Endothelial cell of umbilical vein (primary cell): Measurements from ENCODE around the gene FAM210B. TPM values are rescaled to one million over a fixed set of nuclear protein-coding genes. Genes with fewer than 3 reads are reported as not detected.

Experiments
- BruUV-seq: library from RNA; stranded (reverse); fragments of 400-500 nt; replicated peaks from 2 replicates; lab custom pipeline; 2021; lab: Mats Ljungman, UMichigan
- CTCF ChIA-PET: fragments of 300-600, 350-600 bp; sonication (Branson Sonifier 250); formaldehyde crosslinking; loops from one replicate; lab custom pipeline; 2021; ENCODE audit warnings: antibody characterized with exemption, inconsistent platforms; lab: Charles Lee
- POLR2A ChIA-PET: fragments of 300-600, 350-600 bp; sonication (Branson Sonifier 250); formaldehyde crosslinking; loops from one replicate; lab custom pipeline; 2021; ENCODE audit warnings: antibody characterized with exemption, inconsistent platforms; lab: Charles Lee
- DNase-seq: peaks from one replicate; pipeline ENCODE4 v3.0.0-alpha.2; 2011; ENCODE audit warnings: low read depth, low spot score
- FAIRE-seq: peaks from 2 replicates; lab custom pipeline; 2011; peaks lifted over from hg19 to GRCh38; lab: Jason Lieb, UNC
- H2AFZ ChIP-seq: 2 replicates; pipeline ENCODE4 v1.6.0; 2012; ENCODE audit warnings: low read depth, low read length, control low read depth, inconsistent platforms
- H3K27ac ChIP-seq: 2 replicates; pipeline ENCODE4 v1.5.1; 2011; ENCODE audit warnings: low read depth, mild to moderate bottlenecking, control low read depth, low read length, moderate library complexity; ENCODE audit not compliant: insufficient read depth
- H3K27me3 ChIP-seq, 2 experiments: 2 replicates each; pipeline versions ENCODE4 v1.6.0 to v1.6.1; 2011; ENCODE audit warnings: low read length in 2 of 2, mixed read lengths in 1 of 2; ENCODE audit not compliant: control insufficient read depth in 2 of 2, insufficient read depth in 2 of 2
- H3K36me3 ChIP-seq, 2 experiments: 2 replicates in 1 of 2; 3 replicates in 1 of 2; pipeline ENCODE4 v1.5.1; 2011; ENCODE audit warnings: low read length in 2 of 2, mild to moderate bottlenecking in 1 of 2, moderate library complexity in 1 of 2; ENCODE audit not compliant: control insufficient read depth in 2 of 2, insufficient read depth in 2 of 2; ENCODE audit errors: extremely low read depth in 1 of 2
- H3K4me1 ChIP-seq: 3 replicates; pipeline ENCODE4 v1.5.1; 2011; ENCODE audit warnings: mild to moderate bottlenecking, low read length; ENCODE audit not compliant: control insufficient read depth, insufficient read depth; ENCODE audit errors: extremely low read depth
- H3K4me2 ChIP-seq: 2 replicates; pipeline ENCODE4 v1.6.1; 2011; ENCODE audit warnings: low read length, control low read depth, mixed read lengths; ENCODE audit not compliant: insufficient read depth
- H3K4me3 ChIP-seq, 3 experiments: fragments of 200-600 bp in 1 of 3; sonication (generic), shearing (Covaris generic) in 1 of 3; replicated peaks in 1 of 3; 2 replicates each; pipeline ENCODE4 v1.5.1; 2011 to 2016; ENCODE audit warnings: control low read depth in 3 of 3, low read length in 3 of 3, mild to moderate bottlenecking in 2 of 3, inconsistent platforms in 1 of 3, low read depth in 1 of 3, moderate library complexity in 1 of 3; ENCODE audit not compliant: insufficient read depth in 1 of 3
- H3K79me2 ChIP-seq: 2 replicates; pipeline ENCODE4 v1.6.0; 2012; ENCODE audit warnings: low read length, inconsistent platforms; ENCODE audit not compliant: control insufficient read depth, insufficient read depth
- H3K9ac ChIP-seq: replicated peaks from 2 replicates; pipeline ENCODE3; 2011; ENCODE audit warnings: low read length, control low read depth; ENCODE audit not compliant: insufficient read depth; ENCODE audit errors: extremely low read depth
- H3K9me1 ChIP-seq: replicated peaks from 3 replicates; pipeline ENCODE4 v1.6.0; 2011; ENCODE audit warnings: mild to moderate bottlenecking, low read length; ENCODE audit not compliant: control insufficient read depth, insufficient read depth; ENCODE audit errors: extremely low read depth
- H3K9me3 ChIP-seq: replicated peaks from 2 replicates; pipeline ENCODE4 v1.5.1; 2012; ENCODE audit warnings: low read length, inconsistent platforms; ENCODE audit not compliant: control insufficient read depth, insufficient read depth
- H4K20me1 ChIP-seq: replicated peaks from 2 replicates; pipeline ENCODE3; 2011; ENCODE audit warnings: mild to moderate bottlenecking, low read length; ENCODE audit not compliant: control insufficient read depth, insufficient read depth; ENCODE audit errors: extremely low read depth
- CTCF ChIP-seq, 2 donors: IDR thresholded peaks; 1 replicate in 1 of 2; 2 replicates in 1 of 2; pipeline ENCODE4 v1.5.1; 2011; ENCODE audit warnings: low read length in 2 of 2, mild to moderate bottlenecking in 2 of 2, moderate library complexity in 2 of 2, control low read depth in 1 of 2, inconsistent platforms in 1 of 2, low read depth in 1 of 2; ENCODE audit not compliant: insufficient read depth in 1 of 2; ENCODE audit errors: extremely low read depth in 1 of 2
- EZH2 ChIP-seq: IDR thresholded peaks from 2 replicates; pipeline ENCODE4 v1.6.1; 2012; ENCODE audit warnings: borderline replicate concordance, low read depth, mild to moderate bottlenecking, moderate library complexity, low read length, inconsistent platforms; ENCODE audit not compliant: severe bottlenecking
- FOS ChIP-seq: IDR thresholded peaks from 2 replicates; pipeline ENCODE4 v1.6.1; 2011; ENCODE audit warnings: mild to moderate bottlenecking, low read length, moderate library complexity, borderline replicate concordance; ENCODE audit not compliant: insufficient read depth
- GATA2 ChIP-seq: IDR thresholded peaks from 2 replicates; pipeline ENCODE4 v1.7.0; 2011; ENCODE audit warnings: low read depth, mild to moderate bottlenecking, moderate library complexity, mixed read lengths, low read length; ENCODE audit not compliant: insufficient read length, insufficient read depth
- JUN ChIP-seq: IDR thresholded peaks from 2 replicates; pipeline ENCODE4 v1.6.1; 2011; ENCODE audit warnings: borderline replicate concordance, low read depth; ENCODE audit not compliant: insufficient read length, insufficient read depth
- MAX ChIP-seq: IDR thresholded peaks from 2 replicates; pipeline ENCODE4 v1.6.1; 2011; ENCODE audit not compliant: insufficient read depth, insufficient read length
- MYC ChIP-seq: IDR thresholded peaks from one replicate; pipeline ENCODE4 v1.6.1; 2011; ENCODE audit warnings: mild to moderate bottlenecking, low read depth, low read length
- POLR2A ChIP-seq: IDR thresholded peaks from 2 replicates; pipeline ENCODE4 v1.6.1; 2012; ENCODE audit warnings: low read depth, mild to moderate bottlenecking, control low read depth, low read length
- POLR2AphosphoS5 ChIP-seq: IDR thresholded peaks from 2 replicates; pipeline ENCODE4 v1.6.1; 2012; ENCODE audit warnings: low read depth, mild to moderate bottlenecking, control low read depth, low read length, moderate library complexity; ENCODE audit not compliant: insufficient read depth
- dilution Hi-C: fragments of 300-500 bp; cut with MboI; formaldehyde crosslinking; loops from one replicate; pipeline ENCODE4 v1.15.0; 2019; ENCODE audit warnings: low sequenced_read_pairs; ENCODE audit not compliant: extremely low pct_ligation_motif_present
- intact Hi-C: fragments of 100-400 bp; cut with micrococcal nuclease; formaldehyde crosslinking; loops from one replicate; pipeline ENCODE4 v1.10.0; 2022
- polyA plus RNA-seq, 4 experiments: library from polyadenylated mRNA; depleted of rRNA in 3 of 4; stranded (reverse) in 3 of 4; unstranded in 1 of 4; fragments of >200 nt; gene quantifications; 2 replicates each; pipeline versions ENCODE4 v1.2.1 to v1.2.3, GENCODE V29; 2011 to 2012; ENCODE audit warnings: missing spikeins in 1 of 4
- total RNA-seq: library from RNA; stranded (reverse); gene quantifications from 2 replicates; pipeline ENCODE4 v1.2.3, GENCODE V29; 2021

FAM210B gene
- total and polyA plus RNA-seq, 2 donors (not counting 3 experiments of a cell fraction or from before 2014, with no cell fraction given) = 24.6 to 37.6 TPM

- FAIRE-seq = no peak
- no peak for DNase-seq
- Histone ChIP-seq H4K20me1 (no peaks in the 10 kb centered on the region), H3K9ac (no peak overlapping the region), H3K4me1 (peaks cover 6% of the 10 kb centered on the region), H3K4me3 (no peak overlapping the region), H3K9me1 (no peaks in the 10 kb centered on the region), H3K9me3 (no peaks in the 10 kb centered on the region), H3K36me3 (no peaks in the 10 kb centered on the region), H3K27ac (no peak overlapping the region), H3K27me3 (peaks cover 3 to 4% of the 10 kb centered on the region in 2 experiments), H3K4me2 (peak overlapping the region; percentile 59), H3K79me2 (peaks cover 2% of the 10 kb centered on the region), H2AFZ (no peak overlapping the region)
- ChIA-PET POLR2A (interaction anchor here (1.4 kb wide), 1 partner anchor 34 kb away, joined by 6 read pairs; the partner anchor contains the start of genes AURKA and CSTF1), CTCF (interaction anchor here (1.0 to 2.2 kb wide), 7 partner anchors 8 to 148 kb away, joined by 3 to 7 read pairs (median 4); partner anchors contain the start of genes AURKA, CASS4 and CSTF1)
- dilution Hi-C loops = no loop called here
- no TSS peak for BruUV-seq
- intact Hi-C loops = loop anchor here (1.0 to 2.0 kb wide), 3 partner anchors 34 to 110 kb away; partner anchors contain the start of genes AURKA, CSTF1 and RTF2
- TF ChIP-seq JUN (no peak), POLR2AphosphoS5 (no peak), MYC (no peak), MAX (no peak), EZH2 (no peak), CTCF (IDR thresholded peaks at IDR 0.05; ENCODE audit: extremely low read depth in 1 of 2, insufficient read depth in 1 of 2, low read depth in 1 of 2, low read length in 2 of 2) (no peak), FOS (no peak), POLR2A (no peak), GATA2 (no peak)
Measured at GRCh38 chr20:56358070-56358469, 704 bp upstream of the FAM210B start.
